Caco-2 (cell line): ENCODE data around the gene UNK. TPM values are rescaled to one million over a fixed set of nuclear protein-coding genes. Genes with fewer than 3 reads are reported as not detected.

Experiments
- BruUV-seq: library from RNA; stranded (reverse); fragments of 400-500 nt; replicated peaks from 2 replicates; lab custom pipeline; 2021; lab: Mats Ljungman, UMichigan
- CTCF ChIA-PET: fragments of 300-600 bp; sonication (Branson Sonifier 250); formaldehyde crosslinking; loops from one replicate; lab custom pipeline; 2022; ENCODE audit warnings: antibody characterized with exemption; lab: Charles Lee
- POLR2A ChIA-PET: fragments of 300-600 bp; sonication (Branson Sonifier 250); formaldehyde crosslinking; loops from one replicate; lab custom pipeline; 2022; ENCODE audit warnings: antibody characterized with exemption; lab: Charles Lee
- DNase-seq, 2 experiments: peaks; one replicate each; pipeline versions ENCODE4 v3.0.0 to v3.0.0-alpha.2; 2020 to 2022
- H3K27me3 ChIP-seq: replicated peaks from 2 replicates; pipeline ENCODE4 v1.6.0; 2011; ENCODE audit warnings: low read length; ENCODE audit not compliant: control insufficient read depth, insufficient read depth
- H3K36me3 ChIP-seq: 2 replicates; pipeline ENCODE4 v1.5.1; 2011; ENCODE audit warnings: low read length; ENCODE audit not compliant: control insufficient read depth, insufficient read depth
- H3K4me1 ChIP-seq: fragments of 250-450 bp; sonication (Bioruptor Pico); 2 replicates; pipeline ENCODE4 v1.5.1; 2020; ENCODE audit warnings: mild to moderate bottlenecking
- H3K4me3 ChIP-seq: 2 replicates; pipeline ENCODE4 v1.5.1; 2011; ENCODE audit warnings: low read depth, mild to moderate bottlenecking, control low read depth, low read length
- H3K9me3 ChIP-seq: fragments of 250-450 bp; sonication (Bioruptor Pico); 2 replicates; pipeline ENCODE4 v1.5.1; 2020; ENCODE audit warnings: mild to moderate bottlenecking, moderate library complexity
- H3K27ac Mint-ChIP-seq: one replicate; pipeline ENCODE4 v1.8.0; 2022; ENCODE audit warnings: mixed read lengths; ENCODE audit not compliant: unreplicated experiment
- H3K27me3 Mint-ChIP-seq: one replicate; pipeline ENCODE4 v1.8.0; 2022; ENCODE audit warnings: mixed read lengths; ENCODE audit not compliant: insufficient read depth, unreplicated experiment
- H3K36me3 Mint-ChIP-seq: one replicate; pipeline ENCODE4 v1.8.0; 2022; ENCODE audit warnings: mild to moderate bottlenecking, mixed read lengths; ENCODE audit not compliant: insufficient read depth, unreplicated experiment
- H3K4me1 Mint-ChIP-seq: one replicate; pipeline ENCODE4 v1.8.0; 2022; ENCODE audit warnings: low read depth, mixed read lengths; ENCODE audit not compliant: unreplicated experiment
- H3K4me3 Mint-ChIP-seq: one replicate; pipeline ENCODE4 v1.8.0; 2022; ENCODE audit warnings: mild to moderate bottlenecking, moderate library complexity, mixed read lengths; ENCODE audit not compliant: unreplicated experiment
- H3K9me3 Mint-ChIP-seq: one replicate; pipeline ENCODE4 v1.8.0; 2022; ENCODE audit warnings: mixed read lengths; ENCODE audit not compliant: unreplicated experiment
- intact Hi-C: fragments of 100-400 bp; cut with micrococcal nuclease; formaldehyde crosslinking; loops from one replicate; pipeline ENCODE4 v1.10.0; 2022; ENCODE audit not compliant: unreplicated experiment
- total RNA-seq: library from RNA; stranded (reverse); gene quantifications from 2 replicates; pipeline ENCODE4 v1.2.3, GENCODE V29; 2022
- TF ChIP-seq, protein P1 (sequence below), 2 experiments: fragments of 200-600 bp in 1 of 2; IDR thresholded peaks; 1 replicate in 1 of 2; 2 replicates in 1 of 2; pipeline versions ENCODE4 v1.5.1 to v1.8.0; 2011 to 2022; ENCODE audit warnings: antibody characterized with exemption in 1 of 2, control low read depth in 1 of 2, inconsistent platforms in 1 of 2, low read depth in 1 of 2, low read length in 1 of 2, mild to moderate bottlenecking in 1 of 2, moderate library complexity in 1 of 2; ENCODE audit not compliant: insufficient read depth in 1 of 2, severe bottlenecking in 1 of 2, unreplicated experiment in 1 of 2

The UNK gene
- total RNA-seq, 1 experiment from 2014 or later, result 33.3 TPM

DNA sequence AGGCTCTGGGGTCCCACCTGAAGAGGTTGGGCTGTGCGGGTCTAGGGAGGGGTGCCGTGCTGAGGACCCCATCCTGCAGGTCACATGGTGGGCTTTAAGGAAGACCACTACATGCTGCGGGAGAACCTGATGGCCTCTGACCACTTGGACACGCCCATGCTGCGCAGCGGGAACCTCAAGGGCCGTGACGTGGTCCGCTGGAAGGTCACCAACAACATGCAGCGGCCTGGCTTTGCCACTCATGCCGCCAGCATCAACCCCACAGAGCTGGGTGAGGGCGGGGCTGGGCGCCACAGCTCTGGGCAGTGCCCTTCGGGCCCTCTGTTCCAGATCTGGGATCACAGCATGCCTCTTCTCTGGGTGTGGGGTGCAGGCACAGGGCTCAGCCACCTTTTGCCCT is 44.8 kb upstream of the UNK start:
- ChIA-PET CTCF (interaction anchor here (0.5 kb wide), 1 partner anchor 106 kb away, joined by 3 read pairs; no protein-coding TSS in a partner anchor), POLR2A (no interaction called here)
- Mint-ChIP-seq H3K9me3 (no peaks in the 10 kb centered on the region), H3K4me3 (no peak overlapping the region), H3K27me3 (no peaks in the 10 kb centered on the region), H3K4me1 (no peaks in the 10 kb centered on the region), H3K36me3 (peaks cover 12% of the 10 kb centered on the region), H3K27ac (no peak overlapping the region)
- BruUV-seq, result no TSS peak
- TF ChIP-seq, protein P1, sequence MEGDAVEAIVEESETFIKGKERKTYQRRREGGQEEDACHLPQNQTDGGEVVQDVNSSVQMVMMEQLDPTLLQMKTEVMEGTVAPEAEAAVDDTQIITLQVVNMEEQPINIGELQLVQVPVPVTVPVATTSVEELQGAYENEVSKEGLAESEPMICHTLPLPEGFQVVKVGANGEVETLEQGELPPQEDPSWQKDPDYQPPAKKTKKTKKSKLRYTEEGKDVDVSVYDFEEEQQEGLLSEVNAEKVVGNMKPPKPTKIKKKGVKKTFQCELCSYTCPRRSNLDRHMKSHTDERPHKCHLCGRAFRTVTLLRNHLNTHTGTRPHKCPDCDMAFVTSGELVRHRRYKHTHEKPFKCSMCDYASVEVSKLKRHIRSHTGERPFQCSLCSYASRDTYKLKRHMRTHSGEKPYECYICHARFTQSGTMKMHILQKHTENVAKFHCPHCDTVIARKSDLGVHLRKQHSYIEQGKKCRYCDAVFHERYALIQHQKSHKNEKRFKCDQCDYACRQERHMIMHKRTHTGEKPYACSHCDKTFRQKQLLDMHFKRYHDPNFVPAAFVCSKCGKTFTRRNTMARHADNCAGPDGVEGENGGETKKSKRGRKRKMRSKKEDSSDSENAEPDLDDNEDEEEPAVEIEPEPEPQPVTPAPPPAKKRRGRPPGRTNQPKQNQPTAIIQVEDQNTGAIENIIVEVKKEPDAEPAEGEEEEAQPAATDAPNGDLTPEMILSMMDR (IDR thresholded peaks at IDR 0.05; ENCODE audit: insufficient read depth in 1 of 2, low read depth in 1 of 2, low read length in 1 of 2, severe bottlenecking in 1 of 2, unreplicated experiment in 1 of 2), result no peak
- Histone ChIP-seq H3K27me3 (no peaks in the 10 kb centered on the region), H3K4me1 (no peaks in the 10 kb centered on the region), H3K9me3 (no peaks in the 10 kb centered on the region), H3K4me3 (no peak overlapping the region), H3K36me3 (no peaks in the 10 kb centered on the region)
- no peak for DNase-seq
- intact Hi-C loops, result no loop called here

DNA sequence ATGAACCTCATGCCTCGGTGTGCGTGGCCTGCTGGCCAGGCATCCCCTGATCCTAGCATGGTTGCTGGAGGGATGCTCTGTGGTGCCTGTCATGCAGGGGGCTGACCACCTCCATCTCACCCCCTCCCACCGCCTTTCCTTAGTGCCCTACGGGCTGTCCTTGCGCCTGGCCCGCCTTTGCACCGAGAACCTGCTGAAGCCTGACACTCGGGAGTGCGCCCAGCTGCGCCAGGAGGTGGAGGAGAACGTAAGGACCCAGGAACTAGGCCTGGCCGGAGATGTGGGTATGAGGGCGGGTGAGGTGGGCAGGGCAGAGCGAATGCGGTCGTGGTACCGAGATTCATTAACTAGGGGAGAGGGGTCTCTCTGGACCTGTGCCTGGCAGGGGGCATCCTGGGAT is 44.4 kb upstream of the UNK start:
- no peak overlapping the region for H3K4me3 Mint-ChIP-seq
- Histone ChIP-seq H3K4me1 (no peaks in the 10 kb centered on the region), H3K9me3 (no peaks in the 10 kb centered on the region), H3K36me3 (no peaks in the 10 kb centered on the region), H3K27me3 (no peaks in the 10 kb centered on the region), H3K4me3 (no peak overlapping the region)
- no TSS peak for BruUV-seq
- DNase-seq, result no peak
- intact Hi-C loops, result no loop called here
- ChIA-PET CTCF (interaction anchor here (0.5 kb wide), 1 partner anchor 106 kb away, joined by 3 read pairs; no protein-coding TSS in a partner anchor), POLR2A (no interaction called here)
- H3K27me3 Mint-ChIP-seq, result no peaks in the 10 kb centered on the region
- H3K4me1 Mint-ChIP-seq, result no peaks in the 10 kb centered on the region
- no peak overlapping the region for H3K27ac Mint-ChIP-seq
- H3K36me3 Mint-ChIP-seq, result peaks cover 12% of the 10 kb centered on the region
- TF ChIP-seq, protein P1 (IDR thresholded peaks at IDR 0.05; ENCODE audit: insufficient read depth in 1 of 2, low read depth in 1 of 2, low read length in 1 of 2, severe bottlenecking in 1 of 2, unreplicated experiment in 1 of 2), result no peak
- H3K9me3 Mint-ChIP-seq, result no peaks in the 10 kb centered on the region

DNA sequence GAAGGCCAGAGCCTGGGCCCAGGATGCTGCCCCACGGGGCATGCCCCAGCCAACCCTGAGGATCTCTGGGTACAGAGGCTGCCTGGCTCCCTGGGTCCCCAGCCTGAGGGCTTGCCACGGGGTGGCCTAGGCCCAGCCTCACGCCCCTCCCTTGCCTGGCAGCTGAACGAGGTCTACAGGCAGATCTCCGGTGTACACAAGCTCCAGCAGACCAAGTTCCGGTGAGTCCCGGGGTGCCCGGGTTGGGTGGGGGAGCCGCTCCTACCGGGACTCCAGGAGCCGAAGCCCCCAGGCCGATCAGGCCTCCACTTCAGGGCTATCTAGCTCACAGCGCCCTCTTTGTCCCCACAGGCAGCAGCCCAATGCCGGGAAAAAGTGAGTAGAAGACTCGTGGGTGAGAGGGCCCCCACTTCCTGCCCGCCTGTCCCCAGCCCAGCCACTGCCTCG is 44.0 kb upstream of the UNK start:
- no TSS peak for BruUV-seq
- H3K4me3 Mint-ChIP-seq, result no peak overlapping the region
- H3K4me3 ChIP-seq, result no peak overlapping the region
- intact Hi-C loops, result no loop called here
- no peak for DNase-seq
- no peaks in the 10 kb centered on the region for H3K4me1 ChIP-seq
- H3K9me3 ChIP-seq, result no peaks in the 10 kb centered on the region
- H3K4me1 Mint-ChIP-seq, result no peaks in the 10 kb centered on the region
- no peaks in the 10 kb centered on the region for H3K27me3 ChIP-seq
- peaks cover 12% of the 10 kb centered on the region for H3K36me3 Mint-ChIP-seq
- no peaks in the 10 kb centered on the region for H3K36me3 ChIP-seq
- H3K27me3 Mint-ChIP-seq, result no peaks in the 10 kb centered on the region
- ChIA-PET POLR2A (no interaction called here), CTCF (no interaction called here)
- H3K27ac Mint-ChIP-seq, result no peak overlapping the region
- H3K9me3 Mint-ChIP-seq, result no peaks in the 10 kb centered on the region
- TF ChIP-seq, protein P1 (IDR thresholded peaks at IDR 0.05; ENCODE audit: insufficient read depth in 1 of 2, low read depth in 1 of 2, low read length in 1 of 2, severe bottlenecking in 1 of 2, unreplicated experiment in 1 of 2), result no peak
